IMR-90 (cell line): ENCODE measurements around the gene S1PR3.

Experiments
- CEBPB ChIP-seq: IDR thresholded peaks from 2 replicates; pipeline ENCODE4 v1.6.1; 2012; ENCODE audit warnings: low read depth, low read length, improper control_type of control experiment
- CHD1 ChIP-seq: IDR thresholded peaks from 2 replicates; pipeline ENCODE4 v1.6.1; 2012; ENCODE audit warnings: low read depth, low read length, improper control_type of control experiment
- FOS ChIP-seq: fragments of 150-350 bp; IDR thresholded peaks from 2 replicates; pipeline ENCODE4 v1.6.1; 2016; ENCODE audit warnings: low read depth, low read length
- NFE2L2 ChIP-seq: fragments of 150-350 bp; IDR thresholded peaks from 2 replicates; pipeline ENCODE4 v1.6.1; 2016; ENCODE audit warnings: low read depth, mild to moderate bottlenecking, low read length
- POLR2A ChIP-seq: IDR thresholded peaks from 2 replicates; pipeline ENCODE4 v1.6.1; 2012; ENCODE audit warnings: mild to moderate bottlenecking, low read depth, low read length
- RCOR1 ChIP-seq: IDR thresholded peaks from 2 replicates; pipeline ENCODE4 v1.6.1; 2012; ENCODE audit warnings: mild to moderate bottlenecking, low read length, improper control_type of control experiment; ENCODE audit not compliant: insufficient replicate concordance
- RFX5 ChIP-seq: IDR thresholded peaks from 2 replicates; pipeline ENCODE4 v1.8.0; 2012; ENCODE audit warnings: low read depth, mild to moderate bottlenecking, low read length, moderate library complexity
- SMC3 ChIP-seq: fragments of 150-350 bp; IDR thresholded peaks from 2 replicates; pipeline ENCODE4 v1.6.1; 2016; ENCODE audit warnings: low read depth, mild to moderate bottlenecking, antibody characterized with exemption, low read length, moderate library complexity
- TF ChIP-seq, protein P1 (sequence below): conservative IDR thresholded peaks from 2 replicates; pipeline ENCODE4 v1.5.1; 2012; ENCODE audit warnings: mild to moderate bottlenecking, low read depth, low read length, improper control_type of control experiment
- TF ChIP-seq, protein P2 (sequence below): fragments of 150-350 bp; IDR thresholded peaks from 2 replicates; pipeline ENCODE4 v1.6.1; 2017; ENCODE audit warnings: mild to moderate bottlenecking, antibody characterized with exemption, low read length, low read depth
- TF ChIP-seq, protein P3 (sequence below): fragments of 150-350 bp; IDR thresholded peaks from 2 replicates; pipeline ENCODE4 v1.6.1; 2016; ENCODE audit warnings: low read depth, mild to moderate bottlenecking, low read length, moderate library complexity, borderline replicate concordance

DNA sequence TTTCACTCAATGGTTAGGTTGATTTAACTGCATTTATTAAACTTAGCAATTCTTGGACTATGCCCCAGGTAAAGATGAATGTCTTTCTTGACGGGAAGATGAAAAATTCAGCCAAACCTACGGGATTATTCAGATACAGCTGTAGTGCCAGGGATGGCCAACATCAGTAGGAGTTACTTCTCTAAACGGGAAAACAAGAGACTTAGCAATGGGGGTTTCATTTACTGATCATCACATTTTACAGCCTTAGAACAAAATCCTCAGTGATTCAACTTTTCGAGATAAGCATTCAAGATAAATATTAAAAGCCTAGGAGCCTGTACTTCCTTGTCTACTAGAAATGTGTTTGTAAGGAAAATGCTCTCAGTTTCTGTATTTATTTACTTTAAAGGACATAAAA, 46.1 kb downstream of the S1PR3 start:
- TF ChIP-seq, protein P1, sequence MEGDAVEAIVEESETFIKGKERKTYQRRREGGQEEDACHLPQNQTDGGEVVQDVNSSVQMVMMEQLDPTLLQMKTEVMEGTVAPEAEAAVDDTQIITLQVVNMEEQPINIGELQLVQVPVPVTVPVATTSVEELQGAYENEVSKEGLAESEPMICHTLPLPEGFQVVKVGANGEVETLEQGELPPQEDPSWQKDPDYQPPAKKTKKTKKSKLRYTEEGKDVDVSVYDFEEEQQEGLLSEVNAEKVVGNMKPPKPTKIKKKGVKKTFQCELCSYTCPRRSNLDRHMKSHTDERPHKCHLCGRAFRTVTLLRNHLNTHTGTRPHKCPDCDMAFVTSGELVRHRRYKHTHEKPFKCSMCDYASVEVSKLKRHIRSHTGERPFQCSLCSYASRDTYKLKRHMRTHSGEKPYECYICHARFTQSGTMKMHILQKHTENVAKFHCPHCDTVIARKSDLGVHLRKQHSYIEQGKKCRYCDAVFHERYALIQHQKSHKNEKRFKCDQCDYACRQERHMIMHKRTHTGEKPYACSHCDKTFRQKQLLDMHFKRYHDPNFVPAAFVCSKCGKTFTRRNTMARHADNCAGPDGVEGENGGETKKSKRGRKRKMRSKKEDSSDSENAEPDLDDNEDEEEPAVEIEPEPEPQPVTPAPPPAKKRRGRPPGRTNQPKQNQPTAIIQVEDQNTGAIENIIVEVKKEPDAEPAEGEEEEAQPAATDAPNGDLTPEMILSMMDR, result no peak
- TF ChIP-seq, protein P2, sequence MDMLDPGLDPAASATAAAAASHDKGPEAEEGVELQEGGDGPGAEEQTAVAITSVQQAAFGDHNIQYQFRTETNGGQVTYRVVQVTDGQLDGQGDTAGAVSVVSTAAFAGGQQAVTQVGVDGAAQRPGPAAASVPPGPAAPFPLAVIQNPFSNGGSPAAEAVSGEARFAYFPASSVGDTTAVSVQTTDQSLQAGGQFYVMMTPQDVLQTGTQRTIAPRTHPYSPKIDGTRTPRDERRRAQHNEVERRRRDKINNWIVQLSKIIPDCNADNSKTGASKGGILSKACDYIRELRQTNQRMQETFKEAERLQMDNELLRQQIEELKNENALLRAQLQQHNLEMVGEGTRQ, result no peak
- TF ChIP-seq CEBPB (no peak), SMC3 (no peak), FOS (no peak), POLR2A (no peak), RFX5 (no peak), NFE2L2 (no peak), RCOR1 (no peak), CHD1 (no peak)
- TF ChIP-seq, protein P3, sequence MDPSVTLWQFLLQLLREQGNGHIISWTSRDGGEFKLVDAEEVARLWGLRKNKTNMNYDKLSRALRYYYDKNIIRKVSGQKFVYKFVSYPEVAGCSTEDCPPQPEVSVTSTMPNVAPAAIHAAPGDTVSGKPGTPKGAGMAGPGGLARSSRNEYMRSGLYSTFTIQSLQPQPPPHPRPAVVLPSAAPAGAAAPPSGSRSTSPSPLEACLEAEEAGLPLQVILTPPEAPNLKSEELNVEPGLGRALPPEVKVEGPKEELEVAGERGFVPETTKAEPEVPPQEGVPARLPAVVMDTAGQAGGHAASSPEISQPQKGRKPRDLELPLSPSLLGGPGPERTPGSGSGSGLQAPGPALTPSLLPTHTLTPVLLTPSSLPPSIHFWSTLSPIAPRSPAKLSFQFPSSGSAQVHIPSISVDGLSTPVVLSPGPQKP, result no peak
